ENCODE data around the gene ZNF407.

The ZNF407 gene

DNA sequence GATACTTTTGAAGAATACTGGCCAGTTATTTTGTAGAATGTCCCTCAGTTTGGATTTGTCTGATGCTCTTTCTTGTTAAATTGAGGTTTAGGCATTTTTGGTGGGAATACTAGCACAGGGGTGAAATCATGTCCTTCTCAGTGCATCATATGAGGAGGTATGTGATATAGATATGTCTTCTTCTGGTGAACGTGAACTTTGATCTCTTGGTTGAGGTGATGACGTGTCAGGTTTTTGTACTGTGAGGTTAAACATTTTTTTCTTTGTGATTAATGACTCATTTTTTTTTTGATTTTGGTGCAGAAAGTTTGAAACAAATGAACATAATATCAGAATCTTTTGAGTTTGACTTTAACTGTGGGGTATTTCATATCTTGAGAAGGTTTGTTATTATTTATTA is 11.0 kb downstream of the ZNF407 start:
- DNase-seq = no peak
- TF ChIP-seq, protein P1, sequence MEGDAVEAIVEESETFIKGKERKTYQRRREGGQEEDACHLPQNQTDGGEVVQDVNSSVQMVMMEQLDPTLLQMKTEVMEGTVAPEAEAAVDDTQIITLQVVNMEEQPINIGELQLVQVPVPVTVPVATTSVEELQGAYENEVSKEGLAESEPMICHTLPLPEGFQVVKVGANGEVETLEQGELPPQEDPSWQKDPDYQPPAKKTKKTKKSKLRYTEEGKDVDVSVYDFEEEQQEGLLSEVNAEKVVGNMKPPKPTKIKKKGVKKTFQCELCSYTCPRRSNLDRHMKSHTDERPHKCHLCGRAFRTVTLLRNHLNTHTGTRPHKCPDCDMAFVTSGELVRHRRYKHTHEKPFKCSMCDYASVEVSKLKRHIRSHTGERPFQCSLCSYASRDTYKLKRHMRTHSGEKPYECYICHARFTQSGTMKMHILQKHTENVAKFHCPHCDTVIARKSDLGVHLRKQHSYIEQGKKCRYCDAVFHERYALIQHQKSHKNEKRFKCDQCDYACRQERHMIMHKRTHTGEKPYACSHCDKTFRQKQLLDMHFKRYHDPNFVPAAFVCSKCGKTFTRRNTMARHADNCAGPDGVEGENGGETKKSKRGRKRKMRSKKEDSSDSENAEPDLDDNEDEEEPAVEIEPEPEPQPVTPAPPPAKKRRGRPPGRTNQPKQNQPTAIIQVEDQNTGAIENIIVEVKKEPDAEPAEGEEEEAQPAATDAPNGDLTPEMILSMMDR (IDR thresholded peaks at IDR 0.05) = no peak
- no peak overlapping the region for H3K4me3 Mint-ChIP-seq
- H3K9me3 Mint-ChIP-seq = no peaks in the 10 kb centered on the region
- H3K36me3 Mint-ChIP-seq (ENCODE audit: low read depth) = no peaks in the 10 kb centered on the region
- H3K4me1 Mint-ChIP-seq = no peaks in the 10 kb centered on the region
- peaks cover 3% of the 10 kb centered on the region for H3K27me3 Mint-ChIP-seq (ENCODE audit: low read depth, poor library complexity)
- H3K27ac Mint-ChIP-seq = no peak overlapping the region

DNA sequence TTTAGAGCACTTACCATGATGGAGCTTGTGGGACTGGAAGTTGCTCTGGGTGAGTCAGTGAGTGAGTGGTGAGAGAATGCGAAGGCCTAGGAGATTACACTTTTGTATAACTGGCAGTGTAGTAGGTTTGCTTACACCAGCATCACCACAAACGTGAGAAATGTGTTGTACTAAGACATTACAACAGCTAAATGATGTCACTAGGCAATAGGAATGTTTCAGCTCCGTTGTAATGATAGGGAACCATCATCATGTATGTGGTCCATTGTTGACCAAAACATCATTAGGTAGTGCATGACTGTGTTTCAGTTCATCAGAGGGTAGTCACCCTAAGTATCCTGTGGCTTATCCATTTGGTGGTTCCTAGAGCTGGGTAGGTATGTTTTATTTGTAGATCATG is 11.9 kb downstream of the ZNF407 start:
- H3K27me3 Mint-ChIP-seq (ENCODE audit: low read depth, poor library complexity) = no peaks in the 10 kb centered on the region
- no peaks in the 10 kb centered on the region for H3K4me1 Mint-ChIP-seq
- no peak overlapping the region for H3K27ac Mint-ChIP-seq
- no peak for DNase-seq
- no peaks in the 10 kb centered on the region for H3K36me3 Mint-ChIP-seq (ENCODE audit: low read depth)
- TF ChIP-seq, protein P1 (IDR thresholded peaks at IDR 0.05) = no peak
- H3K9me3 Mint-ChIP-seq = no peaks in the 10 kb centered on the region
- no peak overlapping the region for H3K4me3 Mint-ChIP-seq

DNA sequence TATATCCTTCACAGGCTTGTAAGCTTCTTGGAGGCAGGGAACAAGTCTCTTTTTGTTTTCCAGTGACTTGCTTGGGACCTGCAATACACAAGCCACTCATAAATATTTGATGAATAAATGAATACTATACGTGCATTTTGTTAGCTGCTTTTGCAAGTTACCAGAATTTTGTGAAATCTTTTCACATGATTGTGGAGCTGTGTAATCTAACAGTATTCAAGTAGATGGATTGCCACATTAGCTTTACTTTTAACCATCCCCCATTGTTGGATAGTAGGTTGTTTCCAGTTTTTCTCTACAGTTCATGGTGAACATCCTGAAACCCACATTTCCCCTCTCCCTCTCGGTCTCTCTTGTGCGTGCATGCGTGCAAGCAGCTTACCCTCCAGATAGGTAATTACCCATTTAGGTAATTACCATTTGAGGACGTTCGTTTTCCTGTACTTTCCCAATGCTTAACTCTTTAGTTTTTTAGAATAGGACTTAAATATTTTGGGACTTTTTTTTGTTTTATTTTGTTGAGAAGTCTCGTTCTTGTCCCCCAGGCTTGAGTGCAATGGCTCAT is 12.5 kb downstream of the ZNF407 start:
- H3K4me1 Mint-ChIP-seq = no peaks in the 10 kb centered on the region
- H3K4me3 Mint-ChIP-seq = no peak overlapping the region
- H3K27ac Mint-ChIP-seq = no peak overlapping the region
- H3K9me3 Mint-ChIP-seq = no peaks in the 10 kb centered on the region
- H3K36me3 Mint-ChIP-seq (ENCODE audit: low read depth) = no peaks in the 10 kb centered on the region
- TF ChIP-seq, protein P1 (IDR thresholded peaks at IDR 0.05) = no peak
- no peaks in the 10 kb centered on the region for H3K27me3 Mint-ChIP-seq (ENCODE audit: low read depth, poor library complexity)
- DNase-seq = no peak

DNA sequence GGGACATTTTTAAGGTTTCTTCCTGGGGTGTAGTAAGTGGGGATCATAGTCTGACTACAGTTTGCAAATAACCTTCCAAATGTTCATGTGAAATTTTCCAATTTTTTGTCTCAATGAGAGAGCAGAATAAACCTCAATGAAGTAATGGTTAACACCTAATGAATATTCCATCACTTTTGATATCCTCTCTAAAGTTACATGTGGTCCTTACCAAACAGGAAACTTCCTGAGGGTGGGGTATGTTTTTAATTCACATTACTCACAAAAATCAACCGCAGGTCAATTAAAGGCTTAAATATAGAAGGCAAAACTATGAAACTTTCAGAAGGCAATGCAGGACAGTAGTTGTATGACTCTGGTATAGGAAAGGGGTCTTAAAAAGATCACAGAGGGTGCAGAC is 13.2 kb downstream of the ZNF407 start:
- H3K9me3 Mint-ChIP-seq = no peaks in the 10 kb centered on the region
- no peak for DNase-seq
- no peak overlapping the region for H3K27ac Mint-ChIP-seq
- H3K36me3 Mint-ChIP-seq (ENCODE audit: low read depth) = no peaks in the 10 kb centered on the region
- H3K4me3 Mint-ChIP-seq = no peak overlapping the region
- H3K27me3 Mint-ChIP-seq (ENCODE audit: low read depth, poor library complexity) = no peaks in the 10 kb centered on the region
- TF ChIP-seq, protein P1 (IDR thresholded peaks at IDR 0.05) = no peak
- no peaks in the 10 kb centered on the region for H3K4me1 Mint-ChIP-seq

- TF ChIP-seq, protein P1 (IDR thresholded peaks at IDR 0.05) = no peak
- Mint-ChIP-seq H3K9me3 (no peaks in the 10 kb centered on the region), H3K4me1 (no peaks in the 10 kb centered on the region), H3K36me3 (ENCODE audit: low read depth) (no peaks in the 10 kb centered on the region), H3K27me3 (ENCODE audit: low read depth, poor library complexity) (no peaks in the 10 kb centered on the region), H3K4me3 (no peak overlapping the region), H3K27ac (no peak overlapping the region)
- DNase-seq = no peak
Observed at GRCh38 chr18:74611765-74612164, 14.1 kb downstream of the ZNF407 start.

DNA sequence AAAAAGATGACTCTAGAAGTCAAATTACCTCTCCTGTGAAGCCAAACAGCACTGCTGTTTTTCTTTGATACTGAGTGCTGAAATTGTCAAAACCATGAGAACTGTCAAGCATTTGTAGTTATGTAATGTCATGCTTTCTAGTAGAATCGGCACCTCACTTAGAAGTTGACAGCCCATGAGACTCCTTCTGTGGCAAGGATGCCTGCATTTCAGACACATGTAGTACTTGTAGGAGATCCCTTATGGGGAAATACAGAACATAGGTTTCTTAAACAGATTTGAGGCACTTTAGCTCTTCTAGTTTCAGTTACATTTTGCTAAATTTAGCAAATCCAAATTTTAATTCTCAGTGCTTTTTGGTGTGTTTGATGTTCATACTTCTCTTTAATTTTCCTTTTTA is 15.7 kb downstream of the ZNF407 start:
- Mint-ChIP-seq H3K4me1 (no peaks in the 10 kb centered on the region), H3K36me3 (ENCODE audit: low read depth) (no peaks in the 10 kb centered on the region), H3K9me3 (no peaks in the 10 kb centered on the region), H3K27me3 (ENCODE audit: low read depth, poor library complexity) (no peaks in the 10 kb centered on the region), H3K4me3 (no peak overlapping the region), H3K27ac (no peak overlapping the region)
- no peak for DNase-seq
- TF ChIP-seq, protein P1 (IDR thresholded peaks at IDR 0.05) = no peak
